GM18858 (cell line): ENCODE results near the gene BEST2.
"Not testable (repeated sequence)": the region's sequence is repeated elsewhere in the genome, so short reads cannot be mapped to it uniquely, and the experiment has no call there.

Source experiments
- ATAC-seq: cut with Tn5 transposase; IDR thresholded peaks from one replicate; pipeline ENCODE4 v1.9.1; 2021; ENCODE audit not compliant: unreplicated experiment

The BEST2 gene

GRCh38 chr19:12797607-12798006 lies 46.0 kb downstream of the BEST2 start:
- ATAC-seq = not testable (repeated sequence)

- no peak for ATAC-seq
Observed at GRCh38 chr19:12799742-12800465, 48.3 kb downstream of the BEST2 start.

GRCh38 chr19:12800466-12800770 lies 48.8 kb downstream of the BEST2 start:
- no peak for ATAC-seq

GRCh38 chr19:12800923-12801465 lies 49.4 kb downstream of the BEST2 start:
- ATAC-seq = no peak

GRCh38 chr19:12801466-12802266 lies 50.1 kb downstream of the BEST2 start, which contains the start of the genes PRDX2 and THSD8:
TSS of gene PRDX2 (minus strand) at chr19:12801800. CDS start at chr19:12801261, 539 bp downstream.
TSS of gene THSD8 (plus strand) at chr19:12802069. CDS start at chr19:12802072, 3 bp downstream.
- ATAC-seq = no peak

GRCh38 chr19:12802267-12803106 lies 50.9 kb downstream of the BEST2 start:
- ATAC-seq = no peak

- ATAC-seq = no peak
Observed at GRCh38 chr19:12804051-12804450, 52.5 kb downstream of the BEST2 start.

GRCh38 chr19:12806242-12807081 lies 54.9 kb downstream of the BEST2 start, which contains the start of gene RNASEH2A:
TSS of gene RNASEH2A (plus strand) at chr19:12806584. CDS start at chr19:12806674, 90 bp downstream.
- ATAC-seq = peak; percentile 83
